PFSK-1 (cell line): ENCODE measurements around the gene ASB8.
A peak's percentile ranks its signal among the peaks of the same experiment; 100 is the strongest.

Experiments
- FOXP2 ChIP-seq: optimal IDR thresholded peaks from 2 replicates; pipeline ENCODE3; 2011; ENCODE audit warnings: borderline replicate concordance, control low read depth, inconsistent platforms; ENCODE audit not compliant: insufficient read depth; ENCODE audit errors: extremely low read length, extremely low read depth
- POLR2AphosphoS5 ChIP-seq: IDR thresholded peaks from 2 replicates; pipeline ENCODE4 v1.6.1; 2012; ENCODE audit warnings: low read depth, mild to moderate bottlenecking, control low read depth, low read length, moderate library complexity
- SIN3A ChIP-seq: IDR thresholded peaks from 2 replicates; pipeline ENCODE4 v1.6.1; 2012; ENCODE audit warnings: mild to moderate bottlenecking, low read length, moderate library complexity, borderline replicate concordance; ENCODE audit not compliant: insufficient read depth
- TAF1 ChIP-seq: IDR thresholded peaks from 2 replicates; pipeline ENCODE4 v1.6.1; 2012; ENCODE audit warnings: low read length, control low read depth, borderline replicate concordance; ENCODE audit not compliant: insufficient read depth
- TF ChIP-seq, protein P1 (sequence below), 2 experiments: IDR thresholded peaks; 2 replicates each; pipeline versions ENCODE4 v1.6.1 to v1.8.0; 2011 to 2012; ENCODE audit warnings: low read depth in 2 of 2, low read length in 2 of 2, control low read depth in 1 of 2, inconsistent platforms in 1 of 2, mild to moderate bottlenecking in 1 of 2, moderate library complexity in 1 of 2; ENCODE audit not compliant: insufficient read depth in 1 of 2

- peak; percentile 73; the same call in 1 of the 2 replicates for TF ChIP-seq POLR2AphosphoS5
- peak; percentile 13; the same call in 1 of the 2 replicates for TF ChIP-seq SIN3A
- TF ChIP-seq, protein P1, sequence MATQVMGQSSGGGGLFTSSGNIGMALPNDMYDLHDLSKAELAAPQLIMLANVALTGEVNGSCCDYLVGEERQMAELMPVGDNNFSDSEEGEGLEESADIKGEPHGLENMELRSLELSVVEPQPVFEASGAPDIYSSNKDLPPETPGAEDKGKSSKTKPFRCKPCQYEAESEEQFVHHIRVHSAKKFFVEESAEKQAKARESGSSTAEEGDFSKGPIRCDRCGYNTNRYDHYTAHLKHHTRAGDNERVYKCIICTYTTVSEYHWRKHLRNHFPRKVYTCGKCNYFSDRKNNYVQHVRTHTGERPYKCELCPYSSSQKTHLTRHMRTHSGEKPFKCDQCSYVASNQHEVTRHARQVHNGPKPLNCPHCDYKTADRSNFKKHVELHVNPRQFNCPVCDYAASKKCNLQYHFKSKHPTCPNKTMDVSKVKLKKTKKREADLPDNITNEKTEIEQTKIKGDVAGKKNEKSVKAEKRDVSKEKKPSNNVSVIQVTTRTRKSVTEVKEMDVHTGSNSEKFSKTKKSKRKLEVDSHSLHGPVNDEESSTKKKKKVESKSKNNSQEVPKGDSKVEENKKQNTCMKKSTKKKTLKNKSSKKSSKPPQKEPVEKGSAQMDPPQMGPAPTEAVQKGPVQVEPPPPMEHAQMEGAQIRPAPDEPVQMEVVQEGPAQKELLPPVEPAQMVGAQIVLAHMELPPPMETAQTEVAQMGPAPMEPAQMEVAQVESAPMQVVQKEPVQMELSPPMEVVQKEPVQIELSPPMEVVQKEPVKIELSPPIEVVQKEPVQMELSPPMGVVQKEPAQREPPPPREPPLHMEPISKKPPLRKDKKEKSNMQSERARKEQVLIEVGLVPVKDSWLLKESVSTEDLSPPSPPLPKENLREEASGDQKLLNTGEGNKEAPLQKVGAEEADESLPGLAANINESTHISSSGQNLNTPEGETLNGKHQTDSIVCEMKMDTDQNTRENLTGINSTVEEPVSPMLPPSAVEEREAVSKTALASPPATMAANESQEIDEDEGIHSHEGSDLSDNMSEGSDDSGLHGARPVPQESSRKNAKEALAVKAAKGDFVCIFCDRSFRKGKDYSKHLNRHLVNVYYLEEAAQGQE (IDR thresholded peaks at IDR 0.05; ENCODE audit: insufficient read depth in 1 of 2, low read depth in 2 of 2, low read length in 2 of 2), result peak in 1 of 2 experiments; percentile 6; a peak in 1 of 4 replicates
- TF ChIP-seq TAF1, result peak; percentile 74; the same call in 1 of the 2 replicates
- peak; percentile 50 for TF ChIP-seq FOXP2
Measured at GRCh38 chr12:48105867-48106680, 51.2 kb downstream of the ASB8 start, which contains the start of gene SENP1.
